HepG2 (cell line): Measurements from ENCODE around the gene RGS10. TPM values are rescaled to one million over a fixed set of nuclear protein-coding genes. Genes with fewer than 3 reads are reported as not detected.

Experiments used
- ATAC-seq: fragments of 200-7000 bp; cut with Tn5 transposase; 3 replicates; pipeline ENCODE4 v1.9.1; 2020; ENCODE audit warnings: mild to moderate bottlenecking, moderate library complexity
- BruUV-seq: library from RNA; stranded (reverse); fragments of 400-500 nt; replicated peaks from 2 replicates; lab custom pipeline; 2021; lab: Mats Ljungman, UMichigan
- CTCF ChIA-PET: fragments of 300-600 bp; formaldehyde crosslinking; extraction: SDS; loops from one replicate; lab custom pipeline; 2021; ENCODE audit warnings: low total read pairs, inconsistent platforms, low intra/inter-chr PET ratio; lab: Yijun Ruan, JAX
- POLR2A ChIA-PET: fragments of 350-600 bp; sonication (Branson Sonifier 250); formaldehyde crosslinking; loops from one replicate; lab custom pipeline; 2020; ENCODE audit warnings: antibody characterized with exemption, inconsistent platforms; lab: Yijun Ruan, JAX
- DNase-seq: peaks from one replicate; pipeline ENCODE4 v3.0.0-alpha.2; 2015; ENCODE audit warnings: low spot score
- FAIRE-seq: peaks from 3 replicates; lab custom pipeline; 2011; peaks lifted over from hg19 to GRCh38; lab: Jason Lieb, UNC
- H2AFZ ChIP-seq: one replicate; pipeline ENCODE4 v1.6.1; 2011; ENCODE audit warnings: low read length, inconsistent platforms
- H3K27ac ChIP-seq: fragments of 300-600 bp; 3 replicates; pipeline ENCODE4 v1.8.0; 2011; ENCODE audit warnings: mixed run types, mild to moderate bottlenecking, mixed read lengths, low read length, inconsistent platforms; ENCODE audit not compliant: insufficient read depth; ENCODE audit errors: extremely low read length
- H3K27me3 ChIP-seq, 2 experiments: fragments of 200-600 bp in 1 of 2; 2 replicates in 1 of 2; 3 replicates in 1 of 2; pipeline versions ENCODE4 v1.6.0 to v1.8.0; 2011; ENCODE audit warnings: low read length in 2 of 2, mild to moderate bottlenecking in 2 of 2, moderate library complexity in 2 of 2, inconsistent platforms in 1 of 2; ENCODE audit not compliant: insufficient read depth in 2 of 2, control insufficient read depth in 1 of 2
- H3K36me3 ChIP-seq, 2 experiments: fragments of 200-600 bp in 1 of 2; replicated peaks in 1 of 2; 2 replicates in 1 of 2; 3 replicates in 1 of 2; pipeline versions ENCODE4 v1.5.1 to v1.8.0; 2011; ENCODE audit warnings: low read length in 2 of 2, inconsistent platforms in 1 of 2; ENCODE audit not compliant: insufficient read depth in 2 of 2, control insufficient read depth in 1 of 2
- H3K4me1 ChIP-seq: 2 replicates; pipeline ENCODE4 v1.5.1; 2012; ENCODE audit warnings: low read length, inconsistent platforms; ENCODE audit not compliant: insufficient read depth
- H3K4me2 ChIP-seq: 2 replicates; pipeline ENCODE4 v1.6.0; 2011; ENCODE audit warnings: low read depth, low read length, inconsistent platforms
- H3K4me3 ChIP-seq, 3 experiments: fragments of 200-600 bp in 1 of 3; sonication (generic), shearing (Covaris generic) in 1 of 3; replicated peaks in 1 of 3; 2 replicates each; pipeline ENCODE4 v1.5.1; 2011 to 2016; ENCODE audit warnings: low read length in 3 of 3, inconsistent platforms in 2 of 3, low read depth in 2 of 3, mild to moderate bottlenecking in 2 of 3, control low read depth in 1 of 3, mixed read lengths in 1 of 3; ENCODE audit not compliant: insufficient read depth in 1 of 3
- H3K79me2 ChIP-seq: one replicate; pipeline ENCODE4 v1.6.1; 2011; ENCODE audit warnings: low read length, inconsistent platforms; ENCODE audit not compliant: insufficient read depth
- H3K9ac ChIP-seq: 2 replicates; pipeline ENCODE4 v1.6.0; 2011; ENCODE audit warnings: mild to moderate bottlenecking, low read depth, low read length, inconsistent platforms; ENCODE audit not compliant: insufficient read depth
- H3K9me3 ChIP-seq: 2 replicates; pipeline ENCODE4 v1.5.1; 2012; ENCODE audit warnings: mild to moderate bottlenecking, low read length
- H4K20me1 ChIP-seq: 2 replicates; pipeline ENCODE4 v1.6.0; 2011; ENCODE audit warnings: inconsistent platforms, mild to moderate bottlenecking, low read length, moderate library complexity; ENCODE audit not compliant: insufficient read depth
- CEBPB ChIP-seq: IDR thresholded peaks from 2 replicates; pipeline ENCODE4 v1.6.1; 2011; ENCODE audit warnings: low read depth, low read length, improper control_type of control experiment, borderline replicate concordance
- CEBPG ChIP-seq: IDR thresholded peaks from 2 replicates; pipeline ENCODE4 v1.6.1; 2016
- KDM5A ChIP-seq: fragments of 200-600 bp; sonication (generic); IDR thresholded peaks from 2 replicates; pipeline ENCODE4 v1.7.0; 2018; ENCODE audit warnings: antibody characterized with exemption, mild to moderate bottlenecking, low read length, borderline replicate concordance
- POGZ ChIP-seq: sonication (generic); formaldehyde crosslinking; IDR thresholded peaks from 2 replicates; pipeline ENCODE4 v1.4.0; 2020; ENCODE audit warnings: mild to moderate bottlenecking, missing genetic modification reagents
- SIX4 ChIP-seq: sonication (generic); formaldehyde crosslinking; IDR thresholded peaks from 2 replicates; pipeline ENCODE4 v1.4.0; 2020; ENCODE audit warnings: missing genetic modification reagents
- SPEN ChIP-seq: sonication (generic); formaldehyde crosslinking; IDR thresholded peaks from 2 replicates; pipeline ENCODE4 v1.5.1; 2020; ENCODE audit warnings: low read depth, mild to moderate bottlenecking, missing genetic modification reagents
- TBL1XR1 ChIP-seq: fragments of 150-350 bp; IDR thresholded peaks from 2 replicates; pipeline ENCODE4 v1.6.1; 2014; ENCODE audit warnings: borderline replicate concordance, low read length; ENCODE audit not compliant: partially characterized antibody
- TFE3 ChIP-seq: IDR thresholded peaks from 2 replicates; pipeline ENCODE4 v1.6.1; 2016
- ZBTB42 ChIP-seq: sonication (generic); formaldehyde crosslinking; IDR thresholded peaks from 2 replicates; pipeline ENCODE4 v1.5.0; 2020; ENCODE audit warnings: mild to moderate bottlenecking, missing genetic modification reagents
- ZIK1 ChIP-seq: sonication (generic); formaldehyde crosslinking; IDR thresholded peaks from 2 replicates; pipeline ENCODE4 v1.5.0; 2020; ENCODE audit warnings: mild to moderate bottlenecking, low read depth, missing genetic modification reagents, borderline replicate concordance
- ZNF232 ChIP-seq: sonication (generic); formaldehyde crosslinking; IDR thresholded peaks from 2 replicates; pipeline ENCODE4 v1.4.0; 2020; ENCODE audit warnings: missing genetic modification reagents, borderline replicate concordance
- ZNF251 ChIP-seq: sonication (generic); formaldehyde crosslinking; IDR thresholded peaks from 2 replicates; pipeline ENCODE4 v1.9.0; 2021; ENCODE audit warnings: mild to moderate bottlenecking, missing genetic modification reagents
- ZNF430 ChIP-seq: sonication (generic); formaldehyde crosslinking; IDR thresholded peaks from 2 replicates; pipeline ENCODE4 v1.9.0; 2021; ENCODE audit warnings: mild to moderate bottlenecking, missing genetic modification reagents
- WGBS: methylation state at CpG from one replicate; pipeline ENCODE4 v1.1.6; 2017; ENCODE audit warnings: low lambda C conversion rate; 5-methylcytosine and 5-hydroxymethylcytosine counted together
- in situ Hi-C: cut with HindIII; loops from 2 replicates; pipeline ENCODE4 v1.10.0; 2017; ENCODE audit warnings: low pct_unique_long_range_greater_than_20kb; ENCODE audit not compliant: extremely low pct_ligation_motif_present
- intact Hi-C: fragments of 100-400 bp; cut with micrococcal nuclease; formaldehyde crosslinking; loops from one replicate; pipeline ENCODE4 v1.10.0; 2022; ENCODE audit not compliant: unreplicated experiment
- polyA plus RNA-seq, 8 experiments: library from polyadenylated mRNA; depleted of rRNA in 3 of 8; stranded (reverse) in 7 of 8; unstranded in 1 of 8; fragments of >200 nt; fragmentation: Illumina TruSeq in 4 of 8; extraction: Trizol in 4 of 8; gene quantifications; 2 replicates each; pipeline versions ENCODE4 v1.2.1 to v1.2.3, GENCODE V29; 2011 to 2016; ENCODE audit warnings: low read depth in 4 of 8, missing spikeins in 1 of 8, mixed read lengths in 1 of 8; ENCODE audit not compliant: insufficient read depth in 1 of 8
- total RNA-seq, 5 experiments: library from RNA; depleted of rRNA; stranded (reverse); fragments of >200 nt; fragmentation: Illumina TruSeq; extraction: Trizol; gene quantifications; 2 replicates each; pipeline ENCODE4 v1.2.3, GENCODE V29; 2016; ENCODE audit warnings: low read depth in 1 of 5

Gene RGS10
- total and polyA plus RNA-seq, 2 of the 13 experiments (the other 11 are each of a cell fraction or from before 2014, with no cell fraction given): 1.7 to 5.1 TPM

GRCh38 chr10:119505588-119506315 lies 36.8 kb downstream of the RGS10 start:
- TF ChIP-seq CEBPG: 0 out of 2 replicates have a peak, but pooled peaks have one; percentile 7
- TF ChIP-seq POGZ (CRISPR knock-in tag): no peak
- TF ChIP-seq CEBPB: peak; percentile 61; the same call in 1 of the 2 replicates
- TF ChIP-seq, all 625 proteins: peak for 2
- H3K27me3 ChIP-seq: no peaks in the 10 kb centered on the region; a peak in 1 of 5 replicates
- no peak overlapping the region for H3K4me2 ChIP-seq
- CTCF ChIA-PET: no interaction called here
- peaks cover 25% of the 10 kb centered on the region for H3K4me1 ChIP-seq
- ATAC-seq: no peak
- DNase-seq: no peak
- POLR2A ChIA-PET: no interaction called here
- H3K36me3 ChIP-seq: no peaks in the 10 kb centered on the region
- no peaks in the 10 kb centered on the region for H3K79me2 ChIP-seq
- 80% methylated on average over 20 of the region's 21 CpGs for WGBS
- FAIRE-seq: no peak
- H4K20me1 ChIP-seq: no peaks in the 10 kb centered on the region
- H3K4me3 ChIP-seq: no peak overlapping the region
- no peaks in the 10 kb centered on the region for H3K9me3 ChIP-seq
- H2AFZ ChIP-seq: no peak overlapping the region
- H3K27ac ChIP-seq: no peak overlapping the region
- intact Hi-C loops (no loop called here), in situ Hi-C loops (no loop called here)
- H3K9ac ChIP-seq: no peak overlapping the region
- BruUV-seq: no TSS peak

- no peak for ATAC-seq
- Histone ChIP-seq H3K4me1 (peaks cover 28% of the 10 kb centered on the region), H3K36me3 (no peaks in the 10 kb centered on the region), H3K79me2 (no peaks in the 10 kb centered on the region), H3K9ac (no peak overlapping the region), H3K27me3 (no peaks in the 10 kb centered on the region; a peak in 1 of 5 replicates), H3K4me3 (no peak overlapping the region), H4K20me1 (no peaks in the 10 kb centered on the region), H3K9me3 (no peaks in the 10 kb centered on the region), H3K4me2 (no peak overlapping the region), H3K27ac (no peak overlapping the region), H2AFZ (no peak overlapping the region)
- 66% methylated on average over 12 of the region's 12 CpGs for WGBS
- CTCF ChIA-PET: no interaction called here
- no peak for DNase-seq
- no peak for TF ChIP-seq ZNF232 (CRISPR knock-in tag)
- TF ChIP-seq SPEN (CRISPR knock-in tag): no peak
- TF ChIP-seq TBL1XR1: no peak
- no peak for TF ChIP-seq ZIK1 (CRISPR knock-in tag)
- TF ChIP-seq ZNF430 (CRISPR knock-in tag): no peak
- no peak for TF ChIP-seq ZNF251 (CRISPR knock-in tag)
- TF ChIP-seq ZBTB42 (CRISPR knock-in tag): no peak
- TF ChIP-seq TFE3 (CRISPR knock-in tag): no peak
- TF ChIP-seq KDM5A: no peak
- no peak for TF ChIP-seq SIX4 (CRISPR knock-in tag)
- no TSS peak for BruUV-seq
- POLR2A ChIA-PET: no interaction called here
- intact Hi-C loops: no loop called here
- in situ Hi-C loops: no loop called here
- no peak for FAIRE-seq
These were observed 37.4 kb downstream of the RGS10 start for GRCh38 chr10:119505131-119505551.
